ENCODE measurements around the gene G0S2. TPM values are rescaled to one million over a fixed set of nuclear protein-coding genes. Genes with fewer than 3 reads are reported as not detected.

G0S2 gene
- total and polyA plus RNA-seq, 2 experiments from 2014 or later, result 3.2 to 8.2 TPM

GRCh38 chr1:209697126-209697525 lies 21.9 kb downstream of the G0S2 start:
- H3K4me1 Mint-ChIP-seq, result peaks cover 5% of the 10 kb centered on the region; the same call in 2 of the 3 replicates
- no peak overlapping the region for H3K4me2 ChIP-seq

More at GRCh38 chr1:209697126-209697525, 21.9 kb downstream of the G0S2 start:
- Histone ChIP-seq H3K27ac (ENCODE audit: low read depth) (no peak overlapping the region), H3K36me3 (ENCODE audit: insufficient read depth) (no peaks in the 10 kb centered on the region), H3K4me3 (no peak overlapping the region), H3K79me2 (replicated peaks; ENCODE audit: insufficient read depth) (no peaks in the 10 kb centered on the region), H3K27me3 (ENCODE audit: insufficient read depth) (no peaks in the 10 kb centered on the region), H2AFZ (no peak overlapping the region), H3K4me1 (ENCODE audit: insufficient read depth) (no peaks in the 10 kb centered on the region; the same call in 1 of the 2 replicates), H4K20me1 (replicated peaks; ENCODE audit: insufficient read depth) (no peaks in the 10 kb centered on the region), H3F3A (replicated peaks; ENCODE audit: low read depth) (no peaks in the 10 kb centered on the region), H3K9me2 (ENCODE audit: insufficient read depth) (no peaks in the 10 kb centered on the region)
- no peaks in the 10 kb centered on the region for H3K36me3 Mint-ChIP-seq (ENCODE audit: low read depth)
- ATAC-seq (no peak), DNase-seq (ENCODE audit: low spot score) (no peak)
- H3K27ac Mint-ChIP-seq, result no peak overlapping the region
- H3K9me3 Mint-ChIP-seq, result no peaks in the 10 kb centered on the region
- TF ChIP-seq EZH2 (IDR thresholded peaks at IDR 0.05; ENCODE audit: low read depth, unreplicated experiment) (no peak), EZH2phosphoT487 (IDR thresholded peaks at IDR 0.05; ENCODE audit: unreplicated experiment) (no peak), NANOG (IDR thresholded peaks at IDR 0.05; ENCODE audit: borderline replicate concordance) (no peak), JUNB (IDR thresholded peaks at IDR 0.05; ENCODE audit: unreplicated experiment) (no peak), ZNF462 (CRISPR knock-in tag; IDR thresholded peaks at IDR 0.05) (no peak), CREB1 (CRISPR knock-in tag; IDR thresholded peaks at IDR 0.05; ENCODE audit: low read depth) (no peak), ETS1 (IDR thresholded peaks at IDR 0.05) (no peak), REST (IDR thresholded peaks at IDR 0.05; ENCODE audit: unreplicated experiment) (no peak), ZNF114 (CRISPR knock-in tag; IDR thresholded peaks at IDR 0.05) (no peak), ZNF331 (CRISPR knock-in tag; IDR thresholded peaks at IDR 0.05; ENCODE audit: low read depth) (no peak), STAT1 (IDR thresholded peaks at IDR 0.05; ENCODE audit: unreplicated experiment) (no peak), POLR2AphosphoS5 (IDR thresholded peaks at IDR 0.05; ENCODE audit: low read depth) (no peak), CTCF (conservative IDR thresholded peaks at IDR 0.05; ENCODE audit: low read depth in 2 of 2) (no peak)
- no peak overlapping the region for H3K4me3 Mint-ChIP-seq
- H3K27me3 Mint-ChIP-seq (ENCODE audit: insufficient read depth, low read depth, poor library complexity), result peaks cover 2% of the 10 kb centered on the region
